ENCODE data around the gene UBD. TPM values are rescaled to one million over a fixed set of nuclear protein-coding genes. Genes with fewer than 3 reads are reported as not detected.

Gene UBD
- total RNA-seq, 1 experiment from 2014 or later: not detected

DNA sequence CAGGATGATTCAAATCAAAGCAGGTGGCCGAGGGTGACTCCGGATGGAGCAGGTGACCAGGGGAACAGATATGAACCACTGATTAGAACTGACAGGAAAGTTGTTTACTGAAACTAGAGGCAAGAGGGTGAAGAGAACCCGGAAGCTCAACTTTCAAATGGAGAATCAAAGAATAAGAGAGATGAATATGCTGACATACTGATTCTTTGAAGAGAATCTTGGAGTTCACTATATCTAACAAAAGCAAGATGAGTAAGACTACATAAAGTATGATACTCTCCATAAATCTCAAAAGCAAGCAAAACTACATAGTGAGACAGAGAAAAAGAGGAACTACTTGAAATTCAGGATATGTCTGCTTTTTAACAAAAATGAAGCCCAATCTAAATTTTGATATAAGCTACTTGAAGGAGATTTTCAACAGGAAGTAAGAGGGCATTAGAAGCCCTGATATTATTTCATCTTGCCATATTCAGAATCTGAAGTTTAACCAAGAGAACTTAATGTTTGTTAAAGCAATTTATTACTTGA lies 4.0 kb upstream of the UBD start:
- H3K9me2 ChIP-seq (ENCODE audit: insufficient read depth): no peaks in the 10 kb centered on the region
- H2AFZ ChIP-seq (ENCODE audit: low read depth, low read length, poor library complexity, severe bottlenecking): no peak overlapping the region
- no peaks in the 10 kb centered on the region for H3K9me3 ChIP-seq (ENCODE audit: control insufficient read depth in 1 of 2, insufficient read depth in 1 of 2, low read depth in 1 of 2, low read length in 2 of 2)
- no peak overlapping the region for H3K4me3 ChIP-seq (replicated peaks in 1 of 2; ENCODE audit: low read depth in 1 of 2, low read length in 2 of 2)
- H3K27ac ChIP-seq (ENCODE audit: low read depth, low read length): no peak overlapping the region
- H3K27me3 ChIP-seq (ENCODE audit: insufficient read depth, low read length): no peaks in the 10 kb centered on the region
- DNase-seq (ENCODE audit: low read depth, low spot score) (no peak), ATAC-seq (no peak)
- TF ChIP-seq, protein P1, sequence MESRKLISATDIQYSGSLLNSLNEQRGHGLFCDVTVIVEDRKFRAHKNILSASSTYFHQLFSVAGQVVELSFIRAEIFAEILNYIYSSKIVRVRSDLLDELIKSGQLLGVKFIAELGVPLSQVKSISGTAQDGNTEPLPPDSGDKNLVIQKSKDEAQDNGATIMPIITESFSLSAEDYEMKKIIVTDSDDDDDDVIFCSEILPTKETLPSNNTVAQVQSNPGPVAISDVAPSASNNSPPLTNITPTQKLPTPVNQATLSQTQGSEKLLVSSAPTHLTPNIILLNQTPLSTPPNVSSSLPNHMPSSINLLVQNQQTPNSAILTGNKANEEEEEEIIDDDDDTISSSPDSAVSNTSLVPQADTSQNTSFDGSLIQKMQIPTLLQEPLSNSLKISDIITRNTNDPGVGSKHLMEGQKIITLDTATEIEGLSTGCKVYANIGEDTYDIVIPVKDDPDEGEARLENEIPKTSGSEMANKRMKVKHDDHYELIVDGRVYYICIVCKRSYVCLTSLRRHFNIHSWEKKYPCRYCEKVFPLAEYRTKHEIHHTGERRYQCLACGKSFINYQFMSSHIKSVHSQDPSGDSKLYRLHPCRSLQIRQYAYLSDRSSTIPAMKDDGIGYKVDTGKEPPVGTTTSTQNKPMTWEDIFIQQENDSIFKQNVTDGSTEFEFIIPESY (IDR thresholded peaks at IDR 0.05; ENCODE audit: extremely low read depth, insufficient replicate concordance, low read length): no peak
- TF ChIP-seq CEBPB (IDR thresholded peaks at IDR 0.05; ENCODE audit: low read depth): no peak
- no peak for TF ChIP-seq EZH2 (IDR thresholded peaks at IDR 0.05)
- TF ChIP-seq ZFX (IDR thresholded peaks at IDR 0.05): no peak
- TF ChIP-seq JUND (IDR thresholded peaks at IDR 0.05): no peak
- no peak for TF ChIP-seq ZNF274 (IDR thresholded peaks at IDR 0.05; ENCODE audit: low read depth, low read length)
- TF ChIP-seq POLR2AphosphoS5 (IDR thresholded peaks at IDR 0.05; ENCODE audit: low read depth, low read length): no peak
- no peak for TF ChIP-seq RAD21 (IDR thresholded peaks at IDR 0.05; ENCODE audit: low read depth)
- no peak for TF ChIP-seq SRF (IDR thresholded peaks at IDR 0.05; ENCODE audit: low read depth)
- TF ChIP-seq SP1 (IDR thresholded peaks at IDR 0.05; ENCODE audit: low read depth): no peak
- TF ChIP-seq, protein P2, sequence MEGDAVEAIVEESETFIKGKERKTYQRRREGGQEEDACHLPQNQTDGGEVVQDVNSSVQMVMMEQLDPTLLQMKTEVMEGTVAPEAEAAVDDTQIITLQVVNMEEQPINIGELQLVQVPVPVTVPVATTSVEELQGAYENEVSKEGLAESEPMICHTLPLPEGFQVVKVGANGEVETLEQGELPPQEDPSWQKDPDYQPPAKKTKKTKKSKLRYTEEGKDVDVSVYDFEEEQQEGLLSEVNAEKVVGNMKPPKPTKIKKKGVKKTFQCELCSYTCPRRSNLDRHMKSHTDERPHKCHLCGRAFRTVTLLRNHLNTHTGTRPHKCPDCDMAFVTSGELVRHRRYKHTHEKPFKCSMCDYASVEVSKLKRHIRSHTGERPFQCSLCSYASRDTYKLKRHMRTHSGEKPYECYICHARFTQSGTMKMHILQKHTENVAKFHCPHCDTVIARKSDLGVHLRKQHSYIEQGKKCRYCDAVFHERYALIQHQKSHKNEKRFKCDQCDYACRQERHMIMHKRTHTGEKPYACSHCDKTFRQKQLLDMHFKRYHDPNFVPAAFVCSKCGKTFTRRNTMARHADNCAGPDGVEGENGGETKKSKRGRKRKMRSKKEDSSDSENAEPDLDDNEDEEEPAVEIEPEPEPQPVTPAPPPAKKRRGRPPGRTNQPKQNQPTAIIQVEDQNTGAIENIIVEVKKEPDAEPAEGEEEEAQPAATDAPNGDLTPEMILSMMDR (IDR thresholded peaks at IDR 0.05 in 2 of 3, conservative IDR thresholded peaks at IDR 0.05 in 1 of 3; ENCODE audit: borderline replicate concordance in 1 of 3, insufficient read depth in 1 of 3, low read depth in 2 of 3, low read length in 2 of 3): no peak
- H3K4me1 ChIP-seq (ENCODE audit: control insufficient read depth in 1 of 2, insufficient read depth in 2 of 2, low read length in 2 of 2): no peaks in the 10 kb centered on the region
- ChIA-PET POLR2A (no interaction called here), CTCF (no interaction called here), RAD21 (ENCODE audit: low non-redundant PET in 1 of 2, low total read pairs in 2 of 2, uncharacterized antibody in 2 of 2, unreplicated experiment in 2 of 2) (no interaction called here)
- no peak overlapping the region for H3K4me2 ChIP-seq (ENCODE audit: low read length)
- H4K20me1 ChIP-seq (ENCODE audit: insufficient read depth): no peaks in the 10 kb centered on the region
- H3K79me2 ChIP-seq (ENCODE audit: insufficient read depth, low read length): no peaks in the 10 kb centered on the region
- BruUV-seq (replicated peaks): no TSS peak
- intact Hi-C loops (cut with micrococcal nuclease): no loop called here
- H3K9ac ChIP-seq (ENCODE audit: low read length): no peak overlapping the region
- H3K36me3 ChIP-seq (ENCODE audit: control insufficient read depth in 1 of 2, insufficient read depth in 2 of 2, low read length in 2 of 2): no peaks in the 10 kb centered on the region

All from HCT116 (cell line).